Kidney (tissue), 14 donors: ENCODE data around the gene CLEC5A. TPM values are rescaled to one million over a fixed set of nuclear protein-coding genes. Genes with fewer than 3 reads are reported as not detected.

Experiments used
- DNase-seq, 5 donors: peaks; one replicate each; pipeline ENCODE4 v3.0.0-alpha.2; 2013 to 2020
- FAIRE-seq: peaks from 2 replicates; lab custom pipeline; 2012; peaks lifted over from hg19 to GRCh38; lab: Jason Lieb, UNC
- H3K27ac ChIP-seq, 2 donors: one replicate each; pipeline ENCODE4 v1.7.0; 2013; ENCODE audit warnings: low read depth in 2 of 2, low read length in 2 of 2, inconsistent platforms in 1 of 2
- H3K27me3 ChIP-seq: one replicate; pipeline ENCODE4 v1.7.1; 2013; ENCODE audit warnings: low read length, inconsistent platforms; ENCODE audit not compliant: control insufficient read depth, insufficient read depth
- H3K36me3 ChIP-seq, 3 donors: one replicate each; pipeline versions ENCODE4 v1.7.0 to v1.7.1; 2013; ENCODE audit warnings: low read length in 3 of 3, control low read depth in 1 of 3, inconsistent platforms in 1 of 3; ENCODE audit not compliant: insufficient read depth in 3 of 3, control insufficient read depth in 2 of 3
- H3K4me1 ChIP-seq, 3 donors: one replicate each; pipeline versions ENCODE4 v1.7.0 to v1.7.1; 2013; ENCODE audit warnings: low read length in 3 of 3, inconsistent platforms in 1 of 3, low read depth in 1 of 3; ENCODE audit not compliant: control insufficient read depth in 2 of 3, insufficient read depth in 2 of 3
- H3K4me3 ChIP-seq, 3 donors: one replicate each; pipeline versions ENCODE4 v1.7.0 to v1.8.1; 2013; ENCODE audit warnings: low read length in 3 of 3, control low read depth in 1 of 3, inconsistent platforms in 1 of 3
- H3K9ac ChIP-seq, 3 donors: one replicate each; pipeline versions ENCODE4 v1.7.0 to v1.7.1; 2013; ENCODE audit warnings: low read length in 3 of 3, control low read depth in 1 of 3, inconsistent platforms in 1 of 3
- H3K9me3 ChIP-seq, 3 donors: one replicate each; pipeline versions ENCODE4 v1.7.0 to v1.7.1; 2013; ENCODE audit warnings: low read length in 3 of 3, control low read depth in 1 of 3, inconsistent platforms in 1 of 3; ENCODE audit not compliant: control insufficient read depth in 2 of 3, insufficient read depth in 1 of 3
- intact Hi-C: fragments of 100-400 bp; cut with DNase I; formaldehyde crosslinking; loops from one replicate; pipeline ENCODE4 v1.11.1; 2022
- polyA plus RNA-seq: library from polyadenylated mRNA; stranded (reverse); fragments of 350-450 nt; fragmentation: Illumina TruSeq; extraction: RNeasy Lipid Tissue Mini Kit (QIAGEN cat#74804); gene quantifications from one replicate; pipeline ENCODE4 v1.2.3, GENCODE V29; 2014; ENCODE audit warnings: low read depth, low replicate concordance; ENCODE audit not compliant: insufficient read depth
- total RNA-seq: library from RNA; stranded (reverse); fragmentation: NEBNext Ultra II Directional; extraction: Animal tissue kit (Norgen Biotek cat#: 25700); gene quantifications from one replicate; pipeline ENCODE4 v1.2.1, GENCODE V29; 2021
- TF ChIP-seq, protein P1 (sequence below): IDR thresholded peaks from 3 replicates; pipeline ENCODE4 v1.5.1; 2012; ENCODE audit warnings: mild to moderate bottlenecking, moderate library complexity, borderline replicate concordance; ENCODE audit not compliant: insufficient read depth; ENCODE audit errors: extremely low read depth
- donor health status: control.
- donor health status: control.
- donor health status: control.
- donor health status: control.
- donor health status: control.
- donor health status: DM: yes; HTN: yes; CAD: no.
- donor health status: Normal renal cell carcinoma (clear cell type).

The CLEC5A gene
- total and polyA plus RNA-seq, 2 donors from 2014 or later: 2.9 TPM; not detected in 1

DNA sequence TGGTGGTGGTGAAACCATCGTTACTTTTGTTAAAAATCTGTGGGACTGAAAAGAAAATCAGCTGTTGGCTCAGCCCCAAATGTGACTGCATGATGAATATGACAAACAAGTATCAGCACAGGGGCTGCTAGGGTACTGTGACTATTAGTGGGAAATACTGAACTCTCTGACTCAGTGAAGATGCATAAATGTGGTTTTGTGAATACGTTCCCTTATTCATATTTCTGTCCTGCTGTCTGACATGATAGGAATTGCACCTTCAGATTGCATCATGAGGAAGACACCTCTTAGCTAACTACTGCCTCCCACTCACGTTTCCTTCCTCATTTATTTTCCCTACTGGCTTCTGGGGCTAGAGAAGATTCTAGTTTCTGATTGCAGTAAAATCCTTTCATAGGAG, 1.4 kb downstream of the CLEC5A start:
- Histone ChIP-seq H3K36me3 (no peaks in the 10 kb centered on the region), H3K4me1 (no peaks in the 10 kb centered on the region), H3K9me3 (peaks cover 0 to 11% (median 5%) of the 10 kb centered on the region in 3 donors), H3K4me3 (no peak overlapping the region), H3K27ac (no peak overlapping the region), H3K9ac (no peak overlapping the region), H3K27me3 (no peaks in the 10 kb centered on the region)
- TF ChIP-seq, protein P1, sequence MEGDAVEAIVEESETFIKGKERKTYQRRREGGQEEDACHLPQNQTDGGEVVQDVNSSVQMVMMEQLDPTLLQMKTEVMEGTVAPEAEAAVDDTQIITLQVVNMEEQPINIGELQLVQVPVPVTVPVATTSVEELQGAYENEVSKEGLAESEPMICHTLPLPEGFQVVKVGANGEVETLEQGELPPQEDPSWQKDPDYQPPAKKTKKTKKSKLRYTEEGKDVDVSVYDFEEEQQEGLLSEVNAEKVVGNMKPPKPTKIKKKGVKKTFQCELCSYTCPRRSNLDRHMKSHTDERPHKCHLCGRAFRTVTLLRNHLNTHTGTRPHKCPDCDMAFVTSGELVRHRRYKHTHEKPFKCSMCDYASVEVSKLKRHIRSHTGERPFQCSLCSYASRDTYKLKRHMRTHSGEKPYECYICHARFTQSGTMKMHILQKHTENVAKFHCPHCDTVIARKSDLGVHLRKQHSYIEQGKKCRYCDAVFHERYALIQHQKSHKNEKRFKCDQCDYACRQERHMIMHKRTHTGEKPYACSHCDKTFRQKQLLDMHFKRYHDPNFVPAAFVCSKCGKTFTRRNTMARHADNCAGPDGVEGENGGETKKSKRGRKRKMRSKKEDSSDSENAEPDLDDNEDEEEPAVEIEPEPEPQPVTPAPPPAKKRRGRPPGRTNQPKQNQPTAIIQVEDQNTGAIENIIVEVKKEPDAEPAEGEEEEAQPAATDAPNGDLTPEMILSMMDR: no peak
- DNase-seq: no peak
- intact Hi-C loops: no loop called here
- FAIRE-seq: no peak

DNA sequence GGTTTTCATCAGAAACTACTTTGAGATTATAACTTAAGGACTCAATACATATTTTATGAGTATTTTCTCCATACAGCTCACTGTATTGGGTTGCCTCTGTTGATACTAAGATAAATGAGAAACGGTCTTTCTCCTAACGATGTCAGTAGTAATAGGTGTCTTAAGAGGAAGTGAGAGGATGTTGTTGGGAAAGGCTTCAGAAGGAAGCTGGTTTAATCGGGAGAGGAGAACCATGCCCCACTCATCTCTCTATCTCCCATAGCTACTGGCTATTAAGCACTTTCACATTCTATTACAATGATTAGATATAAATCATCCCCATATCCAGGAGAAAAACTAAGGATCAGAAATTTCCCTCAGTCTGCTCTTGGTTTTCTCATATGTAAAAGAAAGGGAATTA, 2.0 kb downstream of the CLEC5A start:
- Histone ChIP-seq H3K9me3 (peaks cover 0 to 11% (median 5%) of the 10 kb centered on the region in 3 donors), H3K36me3 (no peaks in the 10 kb centered on the region), H3K9ac (no peak overlapping the region), H3K4me1 (no peaks in the 10 kb centered on the region), H3K4me3 (no peak overlapping the region), H3K27ac (no peak overlapping the region), H3K27me3 (no peaks in the 10 kb centered on the region)
- TF ChIP-seq, protein P1: no peak
- FAIRE-seq: no peak
- intact Hi-C loops: no loop called here
- DNase-seq: no peak

DNA sequence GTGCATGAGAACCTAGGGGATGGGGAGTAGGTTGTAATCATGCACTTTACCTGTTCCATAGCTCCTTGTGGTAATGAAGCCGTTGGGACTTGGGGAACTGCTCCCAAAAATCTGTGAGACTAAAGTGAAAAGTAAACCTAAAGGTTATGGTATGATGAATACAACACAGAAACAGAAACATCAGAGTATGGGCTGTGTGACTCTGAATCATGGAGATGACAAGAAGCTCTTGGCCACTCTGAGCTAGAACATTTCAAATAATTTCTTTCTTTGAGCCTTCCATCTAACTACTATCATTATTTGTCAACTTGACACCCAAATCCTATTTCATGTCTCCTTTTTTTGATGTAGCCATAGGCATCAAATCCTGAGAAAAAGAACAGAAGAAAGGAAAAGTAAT, 2.9 kb downstream of the CLEC5A start:
- intact Hi-C loops: no loop called here
- no peaks in the 10 kb centered on the region for H3K27me3 ChIP-seq
- no peaks in the 10 kb centered on the region for H3K4me1 ChIP-seq
- no peaks in the 10 kb centered on the region for H3K36me3 ChIP-seq
- no peak overlapping the region for H3K9ac ChIP-seq
- DNase-seq: no peak
- no peak overlapping the region for H3K4me3 ChIP-seq
- TF ChIP-seq, protein P1: no peak
- no peak overlapping the region for H3K27ac ChIP-seq
- FAIRE-seq: no peak
- peaks cover 0 to 11% (median 5%) of the 10 kb centered on the region in 3 donors for H3K9me3 ChIP-seq

DNA sequence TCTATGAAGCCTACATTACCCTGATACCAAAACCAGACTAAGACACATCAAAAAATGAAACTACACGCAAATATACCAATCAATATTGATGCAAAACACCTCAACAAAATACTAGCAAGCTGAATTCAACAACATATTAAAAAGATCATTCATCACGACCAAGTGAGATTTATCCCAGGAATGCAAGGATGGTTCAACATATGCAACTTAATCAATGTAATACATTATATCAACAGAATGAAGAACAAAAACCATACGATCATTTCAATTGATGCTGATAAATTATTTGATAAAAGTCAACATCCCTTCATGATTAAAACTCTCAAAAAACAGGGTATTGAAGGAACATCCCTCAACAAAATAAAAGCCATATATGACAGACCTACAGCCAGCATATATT, 5.7 kb downstream of the CLEC5A start:
- no peak overlapping the region for H3K4me3 ChIP-seq
- no peak overlapping the region for H3K9ac ChIP-seq
- no peak for DNase-seq
- TF ChIP-seq, protein P1: no peak
- peaks cover 0 to 11% (median 5%) of the 10 kb centered on the region in 3 donors for H3K9me3 ChIP-seq
- H3K27me3 ChIP-seq: no peaks in the 10 kb centered on the region
- intact Hi-C loops: no loop called here
- H3K27ac ChIP-seq: no peak overlapping the region
- FAIRE-seq: no peak
- H3K36me3 ChIP-seq: no peaks in the 10 kb centered on the region
- no peaks in the 10 kb centered on the region for H3K4me1 ChIP-seq
